Spinal cord (tissue), 10 donors: ENCODE results near the gene TRIM67. TPM values are rescaled to one million over a fixed set of nuclear protein-coding genes. Genes with fewer than 3 reads are reported as not detected.
A peak's percentile ranks its signal among the peaks of the same experiment; 100 is the strongest.

ENCODE experiments used
- DNase-seq, 6 donors: peaks; one replicate each; pipeline versions ENCODE4 v3.0.0 to v3.0.0-alpha.2; 2013 to 2015; ENCODE audit warnings: low spot score in 6 of 6, low read depth in 4 of 6
- H3K27ac ChIP-seq: one replicate; pipeline ENCODE4 v1.5.1; 2013; ENCODE audit warnings: low read depth, low read length, control low read depth
- H3K27me3 ChIP-seq: one replicate; pipeline ENCODE4 v1.6.1; 2013; ENCODE audit warnings: low read length; ENCODE audit not compliant: control insufficient read depth, insufficient read depth
- H3K36me3 ChIP-seq: one replicate; pipeline ENCODE4 v1.6.1; 2013; ENCODE audit warnings: low read length; ENCODE audit not compliant: control insufficient read depth, insufficient read depth
- H3K4me1 ChIP-seq: one replicate; pipeline ENCODE4 v1.6.1; 2013; ENCODE audit warnings: low read length; ENCODE audit not compliant: control insufficient read depth, insufficient read depth
- H3K4me3 ChIP-seq: one replicate; pipeline ENCODE4 v1.5.1; 2013; ENCODE audit warnings: low read depth, low read length, control low read depth
- H3K9me3 ChIP-seq: one replicate; pipeline ENCODE4 v1.6.1; 2013; ENCODE audit warnings: low read length; ENCODE audit not compliant: control insufficient read depth, insufficient read depth
- WGBS: methylation state at CpG from one replicate; pipeline ENCODE4 v1.1.5; 2013; ENCODE audit warnings: missing lambda C conversion rate; ENCODE audit not compliant: insufficient coverage; 5-methylcytosine and 5-hydroxymethylcytosine counted together
- polyA plus RNA-seq, 2 donors: library from polyadenylated mRNA; unstranded; fragments of 120-200 nt; gene quantifications; one replicate each; pipeline ENCODE4 v1.2.1, GENCODE V29; 2013; ENCODE audit not compliant: insufficient read length in 2 of 2
- total RNA-seq, 2 donors: library from RNA; depleted of rRNA in 1 of 2; stranded (reverse); fragments of 120-200 nt in 1 of 2; fragments of >200 nt in 1 of 2; gene quantifications; one replicate each; pipeline versions ENCODE4 v1.2.3 to v1.2.4, GENCODE V29; 2013 to 2014
- donor health status: healthy.

TRIM67 gene
- total and polyA plus RNA-seq, 4 donors = 5.2 to 37.2 (median 23.8) TPM

DNA sequence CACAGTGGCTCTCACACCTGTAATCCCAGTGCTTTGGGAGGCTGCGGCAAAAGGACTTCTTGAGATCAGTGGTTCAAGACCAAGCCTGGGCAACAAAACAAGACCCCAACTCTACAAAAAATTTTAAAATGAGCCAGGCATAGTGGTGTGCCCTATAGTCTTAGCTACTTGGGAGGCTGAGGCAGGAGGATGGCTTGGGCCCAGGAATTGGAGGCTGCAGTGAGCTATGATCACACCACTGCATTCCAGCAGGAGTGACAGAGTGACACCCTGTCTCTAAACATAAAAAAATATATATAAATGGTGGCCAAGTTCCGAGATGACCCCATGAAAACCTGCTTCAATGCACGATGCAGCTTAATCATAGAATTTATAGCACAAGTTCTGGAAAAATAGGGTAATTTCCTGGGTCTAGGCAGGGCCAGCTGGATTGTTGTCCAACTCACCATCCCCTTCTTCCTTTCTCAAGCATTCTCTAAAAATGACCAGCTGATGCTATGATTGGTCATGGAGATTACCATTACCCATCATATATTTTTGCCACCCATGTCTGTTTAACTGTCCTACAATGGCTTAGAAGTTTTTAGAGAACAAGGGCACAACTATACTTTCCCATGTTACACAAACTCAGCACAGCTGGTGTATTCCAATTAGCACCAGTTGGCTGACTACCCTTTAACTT lies 73.8 kb downstream of the TRIM67 start:
- Histone ChIP-seq H3K4me1 (peaks cover 5% of the 10 kb centered on the region), H3K27ac (no peak overlapping the region), H3K27me3 (no peaks in the 10 kb centered on the region), H3K9me3 (no peaks in the 10 kb centered on the region), H3K36me3 (peaks cover 2% of the 10 kb centered on the region), H3K4me3 (no peak overlapping the region)
- WGBS = 100% methylated on average over 1 of the region's 3 CpGs
- DNase-seq = no peak

GRCh38 chr1:231236208-231236591 lies 74.3 kb downstream of the TRIM67 start:
- H3K4me1 ChIP-seq = peaks cover 5% of the 10 kb centered on the region
- H3K27me3 ChIP-seq = no peaks in the 10 kb centered on the region
- 86% methylated on average over 1 of the region's 4 CpGs for WGBS
- peaks cover 2% of the 10 kb centered on the region for H3K36me3 ChIP-seq
- H3K9me3 ChIP-seq = no peaks in the 10 kb centered on the region
- no peak for DNase-seq
- no peak overlapping the region for H3K4me3 ChIP-seq
- H3K27ac ChIP-seq = no peak overlapping the region

- no peak for DNase-seq
- peaks cover 8% of the 10 kb centered on the region for H3K4me1 ChIP-seq
- H3K27me3 ChIP-seq = no peaks in the 10 kb centered on the region
- peaks cover 2% of the 10 kb centered on the region for H3K36me3 ChIP-seq
- H3K4me3 ChIP-seq = no peak overlapping the region
- WGBS = 88% methylated on average over 2 of the region's 9 CpGs
- no peaks in the 10 kb centered on the region for H3K9me3 ChIP-seq
- H3K27ac ChIP-seq = no peak overlapping the region
Observed at GRCh38 chr1:231236938-231237337, 75.1 kb downstream of the TRIM67 start.

GRCh38 chr1:231238298-231238697 lies 76.4 kb downstream of the TRIM67 start:
- WGBS = no CpG with 5 or more reads among the region's 1 CpG
- H3K9me3 ChIP-seq = no peaks in the 10 kb centered on the region
- H3K27me3 ChIP-seq = no peaks in the 10 kb centered on the region
- H3K36me3 ChIP-seq = peaks cover 2% of the 10 kb centered on the region
- DNase-seq = no peak
- no peak overlapping the region for H3K4me3 ChIP-seq
- peaks cover 10% of the 10 kb centered on the region for H3K4me1 ChIP-seq
- no peak overlapping the region for H3K27ac ChIP-seq

GRCh38 chr1:231240531-231240882 lies 78.6 kb downstream of the TRIM67 start:
- Histone ChIP-seq H3K36me3 (peaks cover 2% of the 10 kb centered on the region), H3K9me3 (no peaks in the 10 kb centered on the region), H3K27me3 (no peaks in the 10 kb centered on the region), H3K27ac (peak overlapping the region; percentile 90), H3K4me1 (peaks cover 11% of the 10 kb centered on the region), H3K4me3 (peak overlapping the region; percentile 89)
- 1% methylated on average over 13 of the region's 13 CpGs for WGBS
- no peak for DNase-seq

DNA sequence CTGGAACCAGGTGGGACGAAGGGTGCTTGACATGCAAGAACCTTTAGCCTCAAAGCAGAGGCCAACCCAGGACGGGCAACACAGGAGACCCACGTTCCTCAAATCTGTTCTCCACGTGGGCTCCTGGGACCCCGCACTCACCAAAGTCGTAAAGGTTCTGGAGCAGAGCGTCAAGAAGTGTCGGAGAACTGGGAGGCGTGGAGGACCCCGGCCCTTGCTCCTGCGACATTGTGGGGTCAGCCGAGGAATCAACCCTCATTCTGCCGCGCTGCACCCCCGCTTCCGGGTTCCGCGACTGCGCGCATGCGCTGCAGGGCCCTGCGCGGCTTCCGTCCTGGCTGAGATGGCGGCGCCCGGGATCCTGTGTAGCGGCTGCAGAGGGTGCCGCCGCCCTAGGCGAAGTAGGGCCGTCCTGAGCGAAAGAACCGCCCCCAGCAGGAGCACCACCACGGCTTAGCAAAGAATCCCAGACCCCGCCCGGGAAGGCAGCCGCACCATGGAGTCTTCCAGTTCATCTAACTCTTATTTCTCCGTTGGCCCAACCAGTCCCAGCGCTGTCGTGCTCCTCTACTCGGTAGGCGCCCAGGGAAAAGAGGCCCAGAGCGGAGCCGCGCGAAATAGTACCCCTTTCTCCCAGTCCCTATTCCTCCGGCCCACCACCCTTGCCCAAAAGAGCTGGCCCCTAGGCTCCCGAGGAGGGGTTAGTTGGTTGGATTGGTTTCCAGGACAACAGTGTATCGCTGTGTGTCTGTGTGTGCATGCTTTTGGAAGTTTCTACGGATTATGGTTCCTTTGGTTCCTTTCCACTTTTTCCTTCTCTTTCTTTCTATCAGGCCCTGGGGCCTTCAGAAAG lies 79.3 kb downstream of the TRIM67 start, which contains the start of gene GNPAT:
Gene GNPAT, plus strand, starts transcription at position 330 of the 853 bp plus-strand sequence. Its CDS starts 167 bp downstream, at position 497.
- Histone ChIP-seq H3K9me3 (no peaks in the 10 kb centered on the region), H3K27ac (peak within 1 kb of the TSS; percentile 90), H3K4me3 (peak within 1 kb of the TSS; percentile 89), H3K27me3 (no peaks in the 10 kb centered on the region), H3K4me1 (peaks cover 11% of the 10 kb centered on the region), H3K36me3 (peaks cover 2% of the 10 kb centered on the region)
- DNase-seq = peak; percentile 72 to 96 (median 82)
- under 1% methylated on average over 45 of the region's 51 CpGs for WGBS

GRCh38 chr1:231241750-231242149 lies 79.9 kb downstream of the TRIM67 start:
- H3K27ac ChIP-seq = peak overlapping the region; percentile 90
- peak overlapping the region; percentile 89 for H3K4me3 ChIP-seq
- DNase-seq = peak in 3 of 6 donors; percentile 14 to 65 (median 50)
- peaks cover 2% of the 10 kb centered on the region for H3K36me3 ChIP-seq
- H3K4me1 ChIP-seq = peaks cover 11% of the 10 kb centered on the region
- H3K27me3 ChIP-seq = no peaks in the 10 kb centered on the region
- 0% methylated on average over 4 of the region's 10 CpGs for WGBS
- H3K9me3 ChIP-seq = no peaks in the 10 kb centered on the region

DNA sequence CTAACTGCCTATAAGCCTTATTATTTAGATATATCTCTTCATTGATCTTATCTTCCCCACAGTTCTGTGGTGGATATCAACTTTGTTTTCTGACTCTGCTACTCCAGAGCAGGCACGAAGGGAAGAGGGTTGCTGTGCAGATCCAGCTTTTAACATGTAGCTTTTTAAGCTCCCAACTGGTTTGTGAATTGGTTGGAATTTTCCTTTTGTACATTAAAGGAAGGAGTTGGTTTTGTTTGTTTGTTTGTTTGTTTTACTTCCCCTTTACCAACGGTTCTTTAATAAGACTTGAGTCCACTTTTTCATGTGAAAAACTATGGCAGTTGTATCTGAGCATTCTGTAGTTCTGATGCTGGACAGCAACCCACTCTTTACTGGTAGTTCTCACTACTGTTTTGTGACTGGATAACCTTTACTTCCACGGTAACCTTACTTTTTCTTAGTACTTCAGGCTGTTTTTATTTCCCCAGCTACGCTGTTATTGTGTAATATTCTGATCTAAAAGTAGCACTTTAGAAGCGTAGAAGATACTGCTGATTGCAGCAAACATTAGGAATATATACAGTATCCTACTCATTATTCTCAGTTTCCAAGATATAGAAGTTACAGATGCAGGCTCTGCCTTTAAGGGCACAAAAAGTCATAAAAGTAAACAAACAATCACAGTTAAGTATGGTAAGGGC lies 80.8 kb downstream of the TRIM67 start:
- Histone ChIP-seq H3K4me3 (peak overlapping the region; percentile 89), H3K27ac (no peak overlapping the region), H3K4me1 (peaks cover 11% of the 10 kb centered on the region), H3K36me3 (peaks cover 2% of the 10 kb centered on the region), H3K9me3 (no peaks in the 10 kb centered on the region), H3K27me3 (no peaks in the 10 kb centered on the region)
- WGBS = 50% methylated on average over 1 of the region's 5 CpGs
- no peak for DNase-seq

DNA sequence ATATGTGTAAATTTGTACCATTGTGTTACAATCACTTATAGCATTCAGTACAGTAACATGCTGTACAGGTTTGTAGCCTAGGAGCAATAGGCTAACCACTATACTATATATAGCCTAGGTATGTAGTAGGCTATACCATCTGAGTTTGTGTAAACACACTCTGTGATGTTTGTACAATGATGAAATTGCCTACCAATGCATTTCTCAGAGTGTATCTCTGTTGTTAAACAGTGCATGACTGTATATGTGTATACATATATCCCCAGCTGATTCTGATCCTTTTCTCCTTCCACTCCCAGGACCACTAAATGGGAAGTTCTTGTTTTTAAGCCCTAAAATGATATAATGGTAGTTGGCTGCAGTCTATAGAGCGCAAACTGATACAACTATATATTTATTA lies 86.9 kb downstream of the TRIM67 start:
- H3K9me3 ChIP-seq = no peaks in the 10 kb centered on the region

More for the DNA sequence above, 86.9 kb downstream of the TRIM67 start:
- Histone ChIP-seq H3K4me3 (no peak overlapping the region), H3K27ac (no peak overlapping the region), H3K4me1 (no peaks in the 10 kb centered on the region), H3K36me3 (peaks cover 9% of the 10 kb centered on the region), H3K27me3 (no peaks in the 10 kb centered on the region)
- no peak for DNase-seq
- no CpG with 5 or more reads among the region's 1 CpG for WGBS
